IMR-90 (cell line): ENCODE results near the gene KLHL2. TPM values are rescaled to one million over a fixed set of nuclear protein-coding genes. Genes with fewer than 3 reads are reported as not detected.

Experiments
- ATAC-seq: fragments of 200-7000 bp; cut with Tn5 transposase; 2 replicates; pipeline ENCODE4 v1.9.1; 2020; ENCODE audit warnings: low read depth, mild to moderate bottlenecking, moderate library complexity
- BruUV-seq: library from RNA; stranded (reverse); fragments of 400-500 nt; replicated peaks from 2 replicates; lab custom pipeline; 2021; lab: Mats Ljungman, UMichigan
- CTCF ChIA-PET: fragments of 300-600 bp; formaldehyde crosslinking; extraction: SDS; loops from one replicate; lab custom pipeline; 2021; ENCODE audit warnings: antibody characterized with exemption; lab: Yijun Ruan, JAX
- POLR2A ChIA-PET: fragments of 300-600 bp; sonication (Branson Sonifier 250); formaldehyde crosslinking; loops from one replicate; lab custom pipeline; 2022; ENCODE audit warnings: antibody characterized with exemption; ENCODE audit not compliant: unreplicated experiment; lab: Charles Lee
- DNase-seq: peaks from one replicate; pipeline ENCODE4 v3.0.0; 2013
- H2AFZ ChIP-seq: replicated peaks from 2 replicates; pipeline ENCODE3; 2013; ENCODE audit warnings: low read length, mild to moderate bottlenecking; ENCODE audit not compliant: poor library complexity
- H2AK5ac ChIP-seq: 2 replicates; pipeline ENCODE4 v1.6.1; 2013; ENCODE audit warnings: low read depth, low read length, inconsistent platforms
- H2AK9ac ChIP-seq: replicated peaks from 2 replicates; pipeline ENCODE3; 2013; ENCODE audit warnings: mild to moderate bottlenecking, low read depth, low read length, moderate library complexity; ENCODE audit not compliant: poor library complexity
- H2BK120ac ChIP-seq: 2 replicates; pipeline ENCODE4 v1.6.1; 2013; ENCODE audit warnings: low read depth, low read length, inconsistent platforms
- H2BK15ac ChIP-seq: 3 replicates; pipeline ENCODE4 v1.6.1; 2013; ENCODE audit warnings: low read depth, low read length, inconsistent platforms
- H2BK20ac ChIP-seq: 2 replicates; pipeline ENCODE4 v1.6.1; 2013; ENCODE audit warnings: low read depth, mild to moderate bottlenecking, inconsistent platforms, low read length, moderate library complexity
- H2BK5ac ChIP-seq: 2 replicates; pipeline ENCODE4 v1.6.1; 2013; ENCODE audit warnings: mild to moderate bottlenecking, low read depth, low read length, inconsistent platforms; ENCODE audit not compliant: poor library complexity, severe bottlenecking
- H3K14ac ChIP-seq: replicated peaks from 2 replicates; pipeline ENCODE4 v1.6.1; 2013; ENCODE audit warnings: low read depth, low read length, inconsistent platforms
- H3K18ac ChIP-seq: 2 replicates; pipeline ENCODE4 v1.6.1; 2013; ENCODE audit warnings: low read depth, low read length, control low read depth
- H3K23ac ChIP-seq: 2 replicates; pipeline ENCODE4 v1.6.1; 2013; ENCODE audit warnings: low read depth, low read length, inconsistent platforms
- H3K27ac ChIP-seq: 2 replicates; pipeline ENCODE4 v1.5.1; 2013; ENCODE audit warnings: mild to moderate bottlenecking, control low read depth, low read length; ENCODE audit not compliant: insufficient read depth
- H3K27me3 ChIP-seq: 2 replicates; pipeline ENCODE4 v1.6.1; 2013; ENCODE audit warnings: low read length; ENCODE audit not compliant: control insufficient read depth, insufficient read depth
- H3K36me3 ChIP-seq: 2 replicates; pipeline ENCODE4 v1.6.1; 2013; ENCODE audit warnings: low read length, mixed read lengths; ENCODE audit not compliant: control insufficient read depth, insufficient read depth
- H3K4ac ChIP-seq: 2 replicates; pipeline ENCODE4 v1.6.1; 2013; ENCODE audit warnings: low read depth, low read length, inconsistent platforms
- H3K4me1 ChIP-seq: 2 replicates; pipeline ENCODE4 v1.6.1; 2013; ENCODE audit warnings: low read length, mixed read lengths; ENCODE audit not compliant: control insufficient read depth, insufficient read depth
- H3K4me2 ChIP-seq: 2 replicates; pipeline ENCODE4 v1.6.1; 2013; ENCODE audit warnings: low read depth, mild to moderate bottlenecking, control low read depth, low read length, moderate library complexity
- H3K4me3 ChIP-seq: 2 replicates; pipeline ENCODE4 v1.5.1; 2013; ENCODE audit warnings: low read depth, mild to moderate bottlenecking, control low read depth, low read length, moderate library complexity; ENCODE audit not compliant: insufficient read depth
- H3K56ac ChIP-seq: 2 replicates; pipeline ENCODE4 v1.6.1; 2013; ENCODE audit warnings: low read length, inconsistent platforms; ENCODE audit not compliant: insufficient read depth; ENCODE audit errors: extremely low read depth
- H3K79me1 ChIP-seq, 2 experiments: 2 replicates each; pipeline ENCODE4 v1.6.1; 2013; ENCODE audit warnings: low read length in 2 of 2, inconsistent platforms in 1 of 2, low read depth in 1 of 2
- H3K9ac ChIP-seq: 2 replicates; pipeline ENCODE4 v1.6.1; 2013; ENCODE audit warnings: low read depth, low read length, control low read depth
- H3K9me1 ChIP-seq: 2 replicates; pipeline ENCODE4 v1.6.1; 2013; ENCODE audit warnings: low read length, inconsistent platforms; ENCODE audit not compliant: insufficient read depth
- H3K9me3 ChIP-seq: 2 replicates; pipeline ENCODE4 v1.6.1; 2013; ENCODE audit warnings: low read length; ENCODE audit not compliant: control insufficient read depth, insufficient read depth
- H4K20me1 ChIP-seq: 2 replicates; pipeline ENCODE4 v1.6.1; 2013; ENCODE audit warnings: low read length, inconsistent platforms; ENCODE audit not compliant: insufficient read depth
- H4K5ac ChIP-seq: 2 replicates; pipeline ENCODE4 v1.6.1; 2013; ENCODE audit warnings: mild to moderate bottlenecking, low read depth, low read length, control low read depth
- H4K8ac ChIP-seq, 2 experiments: 2 replicates each; pipeline ENCODE4 v1.6.1; 2013; ENCODE audit warnings: low read depth in 2 of 2, low read length in 2 of 2, control low read depth in 1 of 2, inconsistent platforms in 1 of 2
- H4K91ac ChIP-seq: 2 replicates; pipeline ENCODE4 v1.6.1; 2013; ENCODE audit warnings: low read depth, low read length, inconsistent platforms; ENCODE audit not compliant: insufficient read depth
- BHLHE40 ChIP-seq: fragments of 150-350 bp; IDR thresholded peaks from 2 replicates; pipeline ENCODE4 v1.6.1; 2016; ENCODE audit warnings: mild to moderate bottlenecking, low read depth, low read length
- CEBPB ChIP-seq: IDR thresholded peaks from 2 replicates; pipeline ENCODE4 v1.6.1; 2012; ENCODE audit warnings: low read depth, low read length, improper control_type of control experiment
- CHD1 ChIP-seq: IDR thresholded peaks from 2 replicates; pipeline ENCODE4 v1.6.1; 2012; ENCODE audit warnings: low read depth, low read length, improper control_type of control experiment
- CTCF ChIP-seq: conservative IDR thresholded peaks from 2 replicates; pipeline ENCODE4 v1.5.1; 2012; ENCODE audit warnings: mild to moderate bottlenecking, low read depth, low read length, improper control_type of control experiment
- ELK1 ChIP-seq: fragments of 150-350 bp; IDR thresholded peaks from 2 replicates; pipeline ENCODE4 v1.6.1; 2016; ENCODE audit warnings: low read depth, mild to moderate bottlenecking, low read length, moderate library complexity, borderline replicate concordance
- FOS ChIP-seq: fragments of 150-350 bp; IDR thresholded peaks from 2 replicates; pipeline ENCODE4 v1.6.1; 2016; ENCODE audit warnings: low read depth, low read length
- MAFK ChIP-seq: IDR thresholded peaks from 2 replicates; pipeline ENCODE4 v1.6.1; 2012; ENCODE audit warnings: low read depth, low read length, improper control_type of control experiment
- MAZ ChIP-seq: IDR thresholded peaks from 2 replicates; pipeline ENCODE4 v1.6.1; 2012; ENCODE audit warnings: low read depth, mild to moderate bottlenecking, low read length, improper control_type of control experiment, moderate library complexity, borderline replicate concordance
- MXI1 ChIP-seq: IDR thresholded peaks from 2 replicates; pipeline ENCODE4 v1.6.1; 2012; ENCODE audit warnings: low read depth, mild to moderate bottlenecking, low read length, moderate library complexity, borderline replicate concordance
- NFE2L2 ChIP-seq: fragments of 150-350 bp; IDR thresholded peaks from 2 replicates; pipeline ENCODE4 v1.6.1; 2016; ENCODE audit warnings: low read depth, mild to moderate bottlenecking, low read length
- POLR2A ChIP-seq: IDR thresholded peaks from 2 replicates; pipeline ENCODE4 v1.6.1; 2012; ENCODE audit warnings: mild to moderate bottlenecking, low read depth, low read length
- RAD21 ChIP-seq: IDR thresholded peaks from 2 replicates; pipeline ENCODE4 v1.6.1; 2012; ENCODE audit warnings: low read length, improper control_type of control experiment
- RCOR1 ChIP-seq: IDR thresholded peaks from 2 replicates; pipeline ENCODE4 v1.6.1; 2012; ENCODE audit warnings: mild to moderate bottlenecking, low read length, improper control_type of control experiment; ENCODE audit not compliant: insufficient replicate concordance
- RFX5 ChIP-seq: IDR thresholded peaks from 2 replicates; pipeline ENCODE4 v1.8.0; 2012; ENCODE audit warnings: low read depth, mild to moderate bottlenecking, low read length, moderate library complexity
- SMC3 ChIP-seq: fragments of 150-350 bp; IDR thresholded peaks from 2 replicates; pipeline ENCODE4 v1.6.1; 2016; ENCODE audit warnings: low read depth, mild to moderate bottlenecking, antibody characterized with exemption, low read length, moderate library complexity
- USF2 ChIP-seq: fragments of 150-350 bp; IDR thresholded peaks from 2 replicates; pipeline ENCODE4 v1.6.1; 2017; ENCODE audit warnings: mild to moderate bottlenecking, antibody characterized with exemption, low read length, low read depth
- WGBS, 2 experiments: methylation state at CpG; one replicate each; pipeline versions ENCODE4 v1.1.5 to v1.1.7; 2013; ENCODE audit warnings: missing lambda C conversion rate in 2 of 2; ENCODE audit not compliant: insufficient read length in 1 of 2; ENCODE audit errors: extremely low coverage in 2 of 2; 5-methylcytosine and 5-hydroxymethylcytosine counted together
- dilution Hi-C: fragments of 300-500 bp; cut with HindIII; formaldehyde crosslinking; loops from one replicate; pipeline ENCODE4 v1.14.3; 2018; ENCODE audit warnings: low sequenced_read_pairs; ENCODE audit not compliant: unreplicated experiment
- in situ Hi-C: fragments of 300-500 bp; cut with MboI; formaldehyde crosslinking; loops from 3 replicates; pipeline ENCODE4 v1.14.3; 2019; ENCODE audit warnings: low sequenced_read_pairs, inconsistent platforms, mixed read lengths
- intact Hi-C: fragments of 100-400 bp; cut with micrococcal nuclease; formaldehyde crosslinking; loops from 2 replicates; pipeline ENCODE4 v1.10.0; 2022
- polyA plus RNA-seq, 3 experiments: library from polyadenylated mRNA; depleted of rRNA; stranded (reverse); fragments of >200 nt; gene quantifications; 2 replicates each; pipeline ENCODE4 v1.2.3, GENCODE V29; 2012; ENCODE audit warnings: low replicate concordance in 1 of 3
- total RNA-seq: library from RNA; depleted of rRNA; stranded (reverse); fragments of >200 nt; gene quantifications from 2 replicates; pipeline ENCODE4 v1.2.3, GENCODE V29; 2012

KLHL2 gene
- total and polyA plus RNA-seq, 2 of the 4 experiments (the other 2 are of a cell fraction): 11.0 to 12.4 TPM

GRCh38 chr4:165324236-165324917, 117.0 kb downstream of the KLHL2 start:
- ATAC-seq: no peak
- Histone ChIP-seq H2AFZ (no peak overlapping the region), H4K91ac (no peak overlapping the region), H3K18ac (no peak overlapping the region), H3K23ac (no peak overlapping the region), H3K4me3 (no peak overlapping the region), H2BK15ac (no peak overlapping the region), H3K4me1 (peaks cover 3% of the 10 kb centered on the region; the same call in 1 of the 2 replicates), H3K9me1 (0 out of 2 replicates have a peak, but pooled peaks cover 4% of the 10 kb centered on the region), H2AK9ac (no peak overlapping the region), H2AK5ac (no peak overlapping the region), H3K27me3 (no peaks in the 10 kb centered on the region), H3K4ac (no peak overlapping the region), H3K14ac (no peak overlapping the region), H2BK20ac (peak overlapping the region; percentile 18; the same call in 1 of the 2 replicates), H4K20me1 (no peaks in the 10 kb centered on the region), H3K27ac (no peak overlapping the region), H3K4me2 (no peak overlapping the region), H3K36me3 (no peaks in the 10 kb centered on the region), H3K9ac (no peak overlapping the region), H2BK5ac (no peak overlapping the region), H4K5ac (no peak overlapping the region), H3K79me1 (peaks cover 6 to 18% of the 10 kb centered on the region in 2 experiments), H2BK120ac (no peak overlapping the region), H3K9me3 (no peaks in the 10 kb centered on the region), H4K8ac (no peak overlapping the region), H3K56ac (no peak overlapping the region)
- intact Hi-C loops (no loop called here), in situ Hi-C loops (no loop called here), dilution Hi-C loops (no loop called here)
- no TSS peak for BruUV-seq
- no CpG with 5 or more reads among the region's 7 CpGs for WGBS, 2 experiments
- CTCF ChIA-PET: interaction anchor here (1.3 kb wide), 1 partner anchor 8 kb away, joined by 4 read pairs; no protein-coding TSS in a partner anchor
- no peak for DNase-seq
- POLR2A ChIA-PET: no interaction called here
- no peak for TF ChIP-seq RCOR1
- no peak for TF ChIP-seq MAFK
- no peak for TF ChIP-seq CTCF
- no peak for TF ChIP-seq USF2
- no peak for TF ChIP-seq CEBPB
- TF ChIP-seq BHLHE40: no peak
- no peak for TF ChIP-seq RFX5
- TF ChIP-seq CHD1: no peak
- TF ChIP-seq ELK1: no peak
- no peak for TF ChIP-seq RAD21
- no peak for TF ChIP-seq POLR2A
- no peak for TF ChIP-seq MXI1
- no peak for TF ChIP-seq NFE2L2
- TF ChIP-seq FOS: no peak
- no peak for TF ChIP-seq MAZ
- TF ChIP-seq SMC3: no peak
